ENCODE data around the gene CFAP97D1.

Gene CFAP97D1

GRCh38 chr17:43825567-43825966 is 45.3 kb downstream of the CFAP97D1 start:
- Mint-ChIP-seq H3K4me3 (no peak overlapping the region), H3K36me3 (ENCODE audit: insufficient read depth) (peaks cover under 1% of the 10 kb centered on the region), H3K27ac (ENCODE audit: low read depth) (no peak overlapping the region), H3K9me3 (no peaks in the 10 kb centered on the region), H3K4me1 (peaks cover under 1% of the 10 kb centered on the region), H3K27me3 (peaks cover 2% of the 10 kb centered on the region)
- DNase-seq (ENCODE audit: low spot score in 2 of 2), result no peak
- no peak for ATAC-seq (replicated peaks; ENCODE audit: extremely low read depth, poor library complexity, severe bottlenecking)

- peak overlapping the region; percentile 35 for H3K27ac Mint-ChIP-seq (ENCODE audit: low read depth)
- no peaks in the 10 kb centered on the region for H3K9me3 Mint-ChIP-seq
- peaks cover 8% of the 10 kb centered on the region for H3K27me3 Mint-ChIP-seq
- H3K4me1 Mint-ChIP-seq, result peaks cover 6% of the 10 kb centered on the region
- H3K4me3 Mint-ChIP-seq, result no peak overlapping the region
- DNase-seq (ENCODE audit: low spot score in 2 of 2) (no peak), ATAC-seq (replicated peaks; ENCODE audit: extremely low read depth, poor library complexity, severe bottlenecking) (no peak)
- no peaks in the 10 kb centered on the region for H3K36me3 Mint-ChIP-seq (ENCODE audit: insufficient read depth)
Measured at GRCh38 chr17:43826206-43826605, 46.0 kb downstream of the CFAP97D1 start.

- peaks cover 10% of the 10 kb centered on the region for H3K27me3 Mint-ChIP-seq
- H3K27ac Mint-ChIP-seq (ENCODE audit: low read depth), result no peak overlapping the region
- H3K4me3 Mint-ChIP-seq, result no peak overlapping the region
- H3K4me1 Mint-ChIP-seq, result peaks cover 11% of the 10 kb centered on the region
- no peaks in the 10 kb centered on the region for H3K9me3 Mint-ChIP-seq
- DNase-seq (ENCODE audit: low spot score in 2 of 2) (no peak), ATAC-seq (replicated peaks; ENCODE audit: extremely low read depth, poor library complexity, severe bottlenecking) (no peak)
- no peaks in the 10 kb centered on the region for H3K36me3 Mint-ChIP-seq (ENCODE audit: insufficient read depth)
Measured at GRCh38 chr17:43827596-43827995, 47.4 kb downstream of the CFAP97D1 start.

GRCh38 chr17:43829738-43830137 is 49.5 kb downstream of the CFAP97D1 start:
- Mint-ChIP-seq H3K4me1 (peaks cover 20% of the 10 kb centered on the region), H3K4me3 (no peak overlapping the region), H3K27ac (ENCODE audit: low read depth) (no peak overlapping the region), H3K9me3 (no peaks in the 10 kb centered on the region), H3K36me3 (ENCODE audit: insufficient read depth) (no peaks in the 10 kb centered on the region), H3K27me3 (peaks cover 28% of the 10 kb centered on the region)
- DNase-seq (ENCODE audit: low spot score in 2 of 2), result no peak
- ATAC-seq (replicated peaks; ENCODE audit: extremely low read depth, poor library complexity, severe bottlenecking), result no peak

GRCh38 chr17:43830510-43831140 is 50.4 kb downstream of the CFAP97D1 start:
- H3K36me3 Mint-ChIP-seq (ENCODE audit: insufficient read depth), result no peaks in the 10 kb centered on the region
- no peaks in the 10 kb centered on the region for H3K9me3 Mint-ChIP-seq
- ATAC-seq (replicated peaks; ENCODE audit: extremely low read depth, poor library complexity, severe bottlenecking) (no peak), DNase-seq (ENCODE audit: low spot score in 2 of 2) (no peak)
- H3K27me3 Mint-ChIP-seq, result peaks cover 37% of the 10 kb centered on the region
- peak overlapping the region; percentile 38 for H3K4me3 Mint-ChIP-seq
- no peak overlapping the region for H3K27ac Mint-ChIP-seq (ENCODE audit: low read depth)
- H3K4me1 Mint-ChIP-seq, result peaks cover 20% of the 10 kb centered on the region

- peaks cover 20% of the 10 kb centered on the region for H3K4me1 Mint-ChIP-seq
- ATAC-seq (replicated peaks; ENCODE audit: extremely low read depth, poor library complexity, severe bottlenecking) (no peak), DNase-seq (ENCODE audit: low spot score in 2 of 2) (no peak)
- H3K9me3 Mint-ChIP-seq, result no peaks in the 10 kb centered on the region
- H3K27me3 Mint-ChIP-seq, result peaks cover 47% of the 10 kb centered on the region
- no peaks in the 10 kb centered on the region for H3K36me3 Mint-ChIP-seq (ENCODE audit: insufficient read depth)
- peak overlapping the region; percentile 80 for H3K4me3 Mint-ChIP-seq
- no peak overlapping the region for H3K27ac Mint-ChIP-seq (ENCODE audit: low read depth)
Measured at GRCh38 chr17:43831633-43832032, 51.4 kb downstream of the CFAP97D1 start.

- H3K4me1 Mint-ChIP-seq, result peaks cover 20% of the 10 kb centered on the region
- H3K36me3 Mint-ChIP-seq (ENCODE audit: insufficient read depth), result no peaks in the 10 kb centered on the region
- H3K27ac Mint-ChIP-seq (ENCODE audit: low read depth), result no peak overlapping the region
- H3K27me3 Mint-ChIP-seq, result peaks cover 52% of the 10 kb centered on the region
- no peaks in the 10 kb centered on the region for H3K9me3 Mint-ChIP-seq
- ATAC-seq (replicated peaks; ENCODE audit: extremely low read depth, poor library complexity, severe bottlenecking) (no peak), DNase-seq (ENCODE audit: low spot score in 2 of 2) (no peak)
- H3K4me3 Mint-ChIP-seq, result peak overlapping the region; percentile 80
Measured at GRCh38 chr17:43832168-43832975, 52.1 kb downstream of the CFAP97D1 start.

GRCh38 chr17:43832976-43833829 is 53.0 kb downstream of the CFAP97D1 start, which contains the start of gene MPP3:
TSS of gene MPP3 (minus strand) at chr17:43833146. CDS start at chr17:43831906, 1,240 bp downstream.
- H3K4me3 Mint-ChIP-seq, result peak within 1 kb of the TSS; percentile 80
- H3K9me3 Mint-ChIP-seq, result no peaks in the 10 kb centered on the region
- H3K4me1 Mint-ChIP-seq, result peaks cover 20% of the 10 kb centered on the region
- peak; percentile 85 for ATAC-seq (replicated peaks; ENCODE audit: extremely low read depth, poor library complexity, severe bottlenecking)
- H3K27ac Mint-ChIP-seq (ENCODE audit: low read depth), result no peak within 1 kb of the TSS
- H3K36me3 Mint-ChIP-seq (ENCODE audit: insufficient read depth), result no peaks in the 10 kb centered on the region
- DNase-seq (ENCODE audit: low spot score in 2 of 2), result no peak
- H3K27me3 Mint-ChIP-seq, result peaks cover 60% of the 10 kb centered on the region

- Mint-ChIP-seq H3K36me3 (ENCODE audit: insufficient read depth) (no peaks in the 10 kb centered on the region), H3K27ac (ENCODE audit: low read depth) (no peak overlapping the region), H3K27me3 (peaks cover 69% of the 10 kb centered on the region), H3K9me3 (no peaks in the 10 kb centered on the region), H3K4me3 (peak overlapping the region; percentile 80), H3K4me1 (peaks cover 20% of the 10 kb centered on the region)
- DNase-seq (ENCODE audit: low spot score in 2 of 2) (no peak), ATAC-seq (replicated peaks; ENCODE audit: extremely low read depth, poor library complexity, severe bottlenecking) (no peak)
Measured at GRCh38 chr17:43834106-43834505, 53.9 kb downstream of the CFAP97D1 start.

All from central memory CD8-positive, alpha-beta T cell (primary cell).